ENCODE measurements around the gene PLA2G4B.

- TF ChIP-seq, protein P1, sequence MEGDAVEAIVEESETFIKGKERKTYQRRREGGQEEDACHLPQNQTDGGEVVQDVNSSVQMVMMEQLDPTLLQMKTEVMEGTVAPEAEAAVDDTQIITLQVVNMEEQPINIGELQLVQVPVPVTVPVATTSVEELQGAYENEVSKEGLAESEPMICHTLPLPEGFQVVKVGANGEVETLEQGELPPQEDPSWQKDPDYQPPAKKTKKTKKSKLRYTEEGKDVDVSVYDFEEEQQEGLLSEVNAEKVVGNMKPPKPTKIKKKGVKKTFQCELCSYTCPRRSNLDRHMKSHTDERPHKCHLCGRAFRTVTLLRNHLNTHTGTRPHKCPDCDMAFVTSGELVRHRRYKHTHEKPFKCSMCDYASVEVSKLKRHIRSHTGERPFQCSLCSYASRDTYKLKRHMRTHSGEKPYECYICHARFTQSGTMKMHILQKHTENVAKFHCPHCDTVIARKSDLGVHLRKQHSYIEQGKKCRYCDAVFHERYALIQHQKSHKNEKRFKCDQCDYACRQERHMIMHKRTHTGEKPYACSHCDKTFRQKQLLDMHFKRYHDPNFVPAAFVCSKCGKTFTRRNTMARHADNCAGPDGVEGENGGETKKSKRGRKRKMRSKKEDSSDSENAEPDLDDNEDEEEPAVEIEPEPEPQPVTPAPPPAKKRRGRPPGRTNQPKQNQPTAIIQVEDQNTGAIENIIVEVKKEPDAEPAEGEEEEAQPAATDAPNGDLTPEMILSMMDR (IDR thresholded peaks at IDR 0.05): no peak
- TF ChIP-seq POLR2A (IDR thresholded peaks at IDR 0.05): no peak
Measured at GRCh38 chr15:41823502-41823901, 15.1 kb upstream of the PLA2G4B start.
